Erythroblast (primary cell): ENCODE measurements around the gene UNCX.

Experiments
- GATA1 ChIP-seq: IDR thresholded peaks from 2 replicates; pipeline ENCODE4 v1.6.1; 2011; ENCODE audit warnings: low read depth, mild to moderate bottlenecking, control low read depth, low read length, moderate library complexity
- POLR2A ChIP-seq: IDR thresholded peaks from 2 replicates; pipeline ENCODE4 v1.6.1; 2011; ENCODE audit warnings: mild to moderate bottlenecking, low read length

- no peak for TF ChIP-seq POLR2A
- no peak for TF ChIP-seq GATA1
Measured at GRCh38 chr7:1204460-1205140, 28.1 kb upstream of the UNCX start.
